Smooth muscle cell (in vitro differentiated cells): ENCODE results near the gene FHDC1. TPM values are rescaled to one million over a fixed set of nuclear protein-coding genes. Genes with fewer than 3 reads are reported as not detected.

Experiments
- DNase-seq: peaks from one replicate; lab custom pipeline; 2025; ENCODE audit not compliant: unreplicated experiment; lab: John Stamatoyannopoulos, UW
- H2AFZ ChIP-seq: fragments of 200-600 bp; sonication (generic); 2 replicates; pipeline ENCODE4 v1.6.0; 2016; ENCODE audit warnings: antibody characterized with exemption, low read depth, mild to moderate bottlenecking
- H3F3A ChIP-seq: fragments of 200-600 bp; sonication (generic); 2 replicates; pipeline ENCODE4 v1.6.0; 2017; ENCODE audit warnings: antibody characterized with exemption, low read depth
- H3K27ac ChIP-seq: fragments of 200-600 bp; sonication (generic); 2 replicates; pipeline ENCODE4 v1.5.1; 2016; ENCODE audit warnings: low read depth, mild to moderate bottlenecking
- H3K27me3 ChIP-seq: fragments of 200-600 bp; sonication (generic); 2 replicates; pipeline ENCODE4 v1.6.1; 2016; ENCODE audit warnings: low read depth, mild to moderate bottlenecking
- H3K36me3 ChIP-seq: fragments of 200-600 bp; sonication (generic); 2 replicates; pipeline ENCODE4 v1.5.1; 2016; ENCODE audit warnings: low read depth
- H3K4me1 ChIP-seq: fragments of 200-600 bp; sonication (generic); 2 replicates; pipeline ENCODE4 v1.5.1; 2016; ENCODE audit warnings: low read depth
- H3K4me2 ChIP-seq: fragments of 200-600 bp; sonication (generic); 2 replicates; pipeline ENCODE4 v1.6.0; 2016; ENCODE audit warnings: mild to moderate bottlenecking
- H3K4me3 ChIP-seq: fragments of 200-600 bp; sonication (generic); 2 replicates; pipeline ENCODE4 v1.5.1; 2016; ENCODE audit warnings: mild to moderate bottlenecking
- H3K79me2 ChIP-seq: fragments of 200-600 bp; sonication (generic); 2 replicates; pipeline ENCODE4 v1.6.0; 2016; ENCODE audit warnings: low read depth, mild to moderate bottlenecking
- H3K9ac ChIP-seq: fragments of 200-600 bp; sonication (generic); 2 replicates; pipeline ENCODE4 v1.6.0; 2016; ENCODE audit warnings: low read depth
- H3K9me3 ChIP-seq: fragments of 200-600 bp; sonication (generic); replicated peaks from 2 replicates; pipeline ENCODE4 v1.5.1; 2016; ENCODE audit warnings: low read depth
- H4K20me1 ChIP-seq: fragments of 200-600 bp; sonication (generic); 2 replicates; pipeline ENCODE4 v1.6.0; 2016; ENCODE audit warnings: low read depth
- WGBS: methylation state at CpG from one replicate; pipeline ENCODE4 v1.1.7; 2016; ENCODE audit warnings: low lambda C conversion rate; 5-methylcytosine and 5-hydroxymethylcytosine counted together
- polyA plus RNA-seq: library from polyadenylated mRNA; unstranded; fragments of >200 nt; fragmentation: Nextera tagmentation; extraction: Ambion mirVana; gene quantifications from 2 replicates; pipeline ENCODE4 v1.2.1, GENCODE V29; 2016
- total RNA-seq: library from RNA; depleted of rRNA; stranded (reverse); fragments of >200 nt; gene quantifications from 2 replicates; pipeline ENCODE4 v1.2.3, GENCODE V29; 2014
- TF ChIP-seq, protein P1 (sequence below): fragments of 200-600 bp; sonication (generic); IDR thresholded peaks from 2 replicates; pipeline ENCODE4 v1.5.1; 2017; ENCODE audit warnings: borderline replicate concordance, mild to moderate bottlenecking, antibody characterized with exemption; ENCODE audit not compliant: insufficient read depth, poor library complexity, severe bottlenecking

The FHDC1 gene
- total and polyA plus RNA-seq, 2 experiments from 2014 or later = 0.49 to 3.0 TPM

DNA sequence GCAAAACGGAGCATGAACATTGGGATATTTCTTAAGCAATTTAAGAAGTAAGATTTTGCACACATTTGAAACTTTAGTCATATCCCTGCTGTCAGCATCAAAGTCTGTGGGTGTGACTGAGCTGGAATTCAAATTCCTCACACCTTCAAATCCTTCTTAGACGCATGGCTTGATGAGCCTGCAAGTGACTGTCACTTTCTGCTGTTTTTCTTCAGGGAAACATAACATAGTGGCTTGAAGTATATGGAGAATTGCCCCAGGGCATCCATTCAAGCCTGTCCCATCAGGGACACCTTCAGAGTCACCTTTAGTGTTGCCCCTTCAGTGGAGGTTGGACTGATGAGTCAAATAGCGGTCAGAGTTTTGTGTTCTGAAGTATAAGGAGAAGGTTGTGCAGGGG lies 17.4 kb downstream of the FHDC1 start:
- Histone ChIP-seq H3K9ac (no peak overlapping the region), H3K27me3 (peaks cover 3% of the 10 kb centered on the region), H3K9me3 (no peaks in the 10 kb centered on the region), H4K20me1 (no peaks in the 10 kb centered on the region), H3K79me2 (no peaks in the 10 kb centered on the region), H3K4me1 (peaks cover 6% of the 10 kb centered on the region), H3F3A (no peaks in the 10 kb centered on the region), H3K4me3 (no peak overlapping the region), H2AFZ (no peak overlapping the region), H3K4me2 (no peak overlapping the region), H3K36me3 (no peaks in the 10 kb centered on the region), H3K27ac (no peak overlapping the region)
- DNase-seq = no peak
- 75% methylated on average over 3 of the region's 3 CpGs for WGBS
- TF ChIP-seq, protein P1, sequence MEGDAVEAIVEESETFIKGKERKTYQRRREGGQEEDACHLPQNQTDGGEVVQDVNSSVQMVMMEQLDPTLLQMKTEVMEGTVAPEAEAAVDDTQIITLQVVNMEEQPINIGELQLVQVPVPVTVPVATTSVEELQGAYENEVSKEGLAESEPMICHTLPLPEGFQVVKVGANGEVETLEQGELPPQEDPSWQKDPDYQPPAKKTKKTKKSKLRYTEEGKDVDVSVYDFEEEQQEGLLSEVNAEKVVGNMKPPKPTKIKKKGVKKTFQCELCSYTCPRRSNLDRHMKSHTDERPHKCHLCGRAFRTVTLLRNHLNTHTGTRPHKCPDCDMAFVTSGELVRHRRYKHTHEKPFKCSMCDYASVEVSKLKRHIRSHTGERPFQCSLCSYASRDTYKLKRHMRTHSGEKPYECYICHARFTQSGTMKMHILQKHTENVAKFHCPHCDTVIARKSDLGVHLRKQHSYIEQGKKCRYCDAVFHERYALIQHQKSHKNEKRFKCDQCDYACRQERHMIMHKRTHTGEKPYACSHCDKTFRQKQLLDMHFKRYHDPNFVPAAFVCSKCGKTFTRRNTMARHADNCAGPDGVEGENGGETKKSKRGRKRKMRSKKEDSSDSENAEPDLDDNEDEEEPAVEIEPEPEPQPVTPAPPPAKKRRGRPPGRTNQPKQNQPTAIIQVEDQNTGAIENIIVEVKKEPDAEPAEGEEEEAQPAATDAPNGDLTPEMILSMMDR = no peak

DNA sequence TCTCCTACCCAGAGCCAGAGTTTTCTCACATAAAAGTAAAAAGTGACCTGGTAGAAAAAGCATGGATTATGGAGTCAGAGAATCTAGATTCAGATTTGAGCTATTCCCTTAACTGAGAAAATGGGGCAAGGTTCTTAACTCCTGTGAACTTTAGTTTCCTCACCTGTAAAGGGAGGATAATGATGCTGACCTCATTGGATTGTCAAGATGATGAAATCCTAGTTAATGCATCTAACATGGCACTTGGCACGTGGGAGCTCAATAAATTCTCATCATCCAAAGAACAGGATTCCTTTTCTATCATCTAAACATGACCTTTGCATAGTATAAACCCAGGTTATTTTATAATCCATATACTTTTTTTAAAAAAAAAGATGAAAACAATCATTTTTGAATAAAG lies 18.6 kb downstream of the FHDC1 start:
- Histone ChIP-seq H3K36me3 (no peaks in the 10 kb centered on the region), H3K9me3 (no peaks in the 10 kb centered on the region), H2AFZ (no peak overlapping the region), H3F3A (no peaks in the 10 kb centered on the region), H3K4me2 (no peak overlapping the region), H3K4me1 (peaks cover 6% of the 10 kb centered on the region), H3K27me3 (peaks cover 3% of the 10 kb centered on the region), H3K27ac (no peak overlapping the region), H4K20me1 (no peaks in the 10 kb centered on the region), H3K9ac (no peak overlapping the region), H3K4me3 (no peak overlapping the region), H3K79me2 (no peaks in the 10 kb centered on the region)
- TF ChIP-seq, protein P1 = no peak
- WGBS = 89% methylated on average over 1 of the region's 1 CpG
- no peak for DNase-seq

DNA sequence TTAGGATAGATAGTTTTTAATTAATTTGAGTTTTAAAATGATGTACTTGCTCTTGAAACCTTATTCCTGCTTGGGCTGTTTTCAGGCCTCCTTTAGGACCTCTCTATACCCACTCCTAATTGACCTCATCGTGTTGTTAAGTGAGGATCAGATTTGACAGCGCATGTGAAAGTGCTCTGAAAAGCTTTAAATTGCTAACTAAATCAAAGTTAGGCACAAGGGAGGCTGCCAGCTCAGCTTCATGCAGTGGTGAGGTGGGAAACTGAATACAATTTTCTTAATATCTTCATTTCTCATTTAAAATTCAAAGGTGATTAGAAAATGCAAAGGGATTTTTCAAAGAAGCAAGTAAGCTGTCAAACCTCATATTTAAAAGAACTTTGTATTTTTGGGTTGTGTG lies 20.0 kb downstream of the FHDC1 start:
- H3K27ac ChIP-seq = no peak overlapping the region
- H3K4me3 ChIP-seq = no peak overlapping the region
- 68% methylated on average over 2 of the region's 2 CpGs for WGBS
- peaks cover 6% of the 10 kb centered on the region for H3K4me1 ChIP-seq
- H4K20me1 ChIP-seq = no peaks in the 10 kb centered on the region
- no peaks in the 10 kb centered on the region for H3K36me3 ChIP-seq
- peaks cover 5% of the 10 kb centered on the region for H3K27me3 ChIP-seq
- no peak for DNase-seq
- no peak overlapping the region for H2AFZ ChIP-seq
- no peaks in the 10 kb centered on the region for H3K79me2 ChIP-seq
- H3F3A ChIP-seq = no peaks in the 10 kb centered on the region
- H3K9ac ChIP-seq = no peak overlapping the region
- TF ChIP-seq, protein P1 = no peak
- no peaks in the 10 kb centered on the region for H3K9me3 ChIP-seq
- no peak overlapping the region for H3K4me2 ChIP-seq

DNA sequence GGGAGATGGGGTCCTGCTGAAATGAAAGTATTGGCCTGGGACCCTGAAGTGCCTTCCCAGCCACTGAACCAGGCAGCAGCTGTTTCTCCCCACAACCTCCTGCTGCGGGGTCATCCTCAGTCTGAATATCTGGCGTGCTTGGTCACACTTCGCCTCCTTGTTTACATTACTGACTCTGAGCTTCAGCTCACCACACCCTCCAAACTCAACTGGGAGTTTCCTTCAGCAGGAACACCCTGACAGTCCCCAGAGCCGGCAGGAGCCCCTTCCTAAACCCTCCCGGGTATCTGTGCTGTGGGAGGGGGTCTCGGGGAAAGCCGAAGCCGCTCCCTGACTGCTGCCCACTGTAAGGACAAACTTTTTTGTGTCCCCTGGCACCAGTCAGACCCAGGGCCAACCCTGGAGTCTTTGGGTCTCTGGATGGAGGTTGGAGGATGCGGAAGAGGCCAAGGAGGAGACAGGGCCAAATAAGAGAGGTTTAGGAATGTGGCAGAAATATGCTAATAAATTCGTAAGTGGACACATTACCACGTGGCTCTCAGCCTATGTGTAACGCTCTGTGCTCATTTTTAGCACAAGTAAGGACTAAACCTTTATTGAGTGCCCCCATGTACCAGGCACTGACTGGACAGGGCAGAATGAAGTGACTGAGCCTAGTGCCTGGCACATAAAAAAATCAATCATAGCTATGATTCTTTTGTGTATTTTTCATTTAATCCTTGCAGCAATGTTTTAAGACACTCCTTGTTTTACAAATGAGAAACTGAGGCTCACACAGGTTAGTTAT lies 20.7 kb downstream of the FHDC1 start:
- no peaks in the 10 kb centered on the region for H4K20me1 ChIP-seq
- no peaks in the 10 kb centered on the region for H3K4me1 ChIP-seq
- no peak overlapping the region for H2AFZ ChIP-seq
- no peak overlapping the region for H3K9ac ChIP-seq
- WGBS = 66% methylated on average over 12 of the region's 12 CpGs
- H3K4me2 ChIP-seq = no peak overlapping the region
- H3K4me3 ChIP-seq = no peak overlapping the region
- no peaks in the 10 kb centered on the region for H3K36me3 ChIP-seq
- H3K79me2 ChIP-seq = no peaks in the 10 kb centered on the region
- no peak for DNase-seq
- TF ChIP-seq, protein P1 = no peak
- H3K9me3 ChIP-seq = no peaks in the 10 kb centered on the region
- H3K27me3 ChIP-seq = peaks cover 5% of the 10 kb centered on the region
- H3K27ac ChIP-seq = no peak overlapping the region
- H3F3A ChIP-seq = no peaks in the 10 kb centered on the region
